Stimulated activated CD4-positive, alpha-beta T cell treated with anti-CD3 and anti-CD28 coated beads, Interleukin-12 subunit alpha, Interleukin-12 subunit beta, amount 100 ng/mL, for 24 hours (primary cell): ENCODE measurements around the gene TNS4.

Experiments
- DNase-seq, 2 experiments: peaks; one replicate each; pipeline ENCODE4 v3.0.0-alpha.2; 2020; ENCODE audit warnings: low read depth in 2 of 2

The TNS4 gene

DNA sequence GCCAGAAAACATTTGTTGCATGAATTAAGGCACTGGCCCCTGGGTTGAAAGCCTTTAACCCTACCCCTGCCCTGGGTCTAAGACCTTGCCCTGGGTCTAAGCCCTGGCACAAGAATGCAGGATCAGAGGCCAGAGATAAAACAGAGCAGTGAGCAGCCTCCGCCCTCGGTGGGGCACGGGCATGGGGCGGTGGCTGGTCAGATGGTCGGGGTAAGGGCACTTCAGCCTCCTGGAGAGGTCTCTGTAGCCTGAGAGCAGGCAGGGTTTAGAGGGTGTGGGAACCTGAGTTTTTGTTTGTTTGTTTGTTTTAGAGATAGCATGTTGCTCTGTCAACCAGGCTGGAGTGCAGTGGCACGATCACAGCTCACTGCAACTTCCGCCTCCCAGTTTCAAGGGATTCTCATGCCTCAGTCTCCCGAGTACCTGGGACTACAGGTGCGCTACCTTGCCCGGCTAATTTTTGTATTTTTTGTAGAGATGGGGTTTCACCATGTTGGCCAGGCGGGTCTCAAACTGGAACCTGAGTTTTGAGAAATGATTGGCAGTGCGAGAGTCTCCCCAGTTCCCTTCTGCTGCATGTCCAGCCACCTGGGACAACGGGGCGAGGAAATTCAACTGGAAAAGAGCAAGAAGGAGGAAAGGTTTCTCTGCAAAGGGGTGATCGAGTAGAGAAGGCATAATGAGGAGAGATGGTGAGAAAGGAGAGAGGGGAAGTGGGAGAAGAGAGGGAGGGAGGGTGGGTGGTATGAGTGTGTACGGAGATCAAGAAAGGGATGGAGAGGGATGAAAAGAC lies 27.7 kb downstream of the TNS4 start:
- no peak for DNase-seq

- no peak for DNase-seq
Measured at GRCh38 chr17:40472733-40473452, 28.5 kb downstream of the TNS4 start.

DNA sequence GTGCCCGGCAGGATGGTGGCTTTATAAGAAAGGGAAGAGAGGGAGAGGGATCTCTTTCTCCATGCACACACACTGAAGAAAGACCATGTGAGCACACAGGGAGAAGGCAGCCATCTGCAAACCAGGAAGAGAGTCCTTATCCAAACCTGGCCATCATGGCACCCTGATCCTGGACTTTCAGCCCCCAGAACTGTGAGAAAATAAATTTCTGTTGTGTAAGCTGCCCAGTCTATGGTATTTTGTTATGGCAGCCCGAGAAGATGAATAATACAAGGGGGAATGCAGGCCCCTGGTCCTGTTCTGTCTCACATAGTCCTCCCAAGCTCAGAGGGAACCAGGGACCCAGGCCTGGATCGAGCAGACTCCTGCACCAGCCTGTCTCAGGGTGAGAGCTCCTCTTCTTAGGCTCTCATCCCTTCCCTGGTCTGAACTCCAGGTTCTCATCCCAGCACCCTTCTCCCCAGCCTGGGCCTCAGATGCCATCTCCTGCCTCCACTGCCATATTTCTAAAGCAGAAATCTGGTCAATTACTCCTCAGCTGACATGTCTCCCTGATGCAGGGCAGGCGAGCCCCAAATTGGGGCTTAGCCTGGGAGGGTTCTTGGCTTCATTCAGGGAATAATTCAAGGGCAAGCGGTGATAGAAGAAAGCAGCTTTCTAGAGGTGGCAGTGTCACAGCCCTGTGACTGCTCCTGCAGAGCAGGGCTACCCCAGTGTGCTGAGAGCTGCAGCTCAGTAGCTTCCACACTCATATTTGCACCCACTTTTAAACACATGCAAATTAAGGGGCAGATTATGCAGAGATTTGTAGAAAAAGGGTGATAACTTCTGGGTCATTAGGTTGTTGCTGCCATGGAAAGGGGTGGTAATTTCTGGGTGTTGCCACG lies 29.3 kb downstream of the TNS4 start:
- DNase-seq, result no peak

GRCh38 chr17:40470932-40471828 lies 30.2 kb downstream of the TNS4 start:
- no peak for DNase-seq

DNA sequence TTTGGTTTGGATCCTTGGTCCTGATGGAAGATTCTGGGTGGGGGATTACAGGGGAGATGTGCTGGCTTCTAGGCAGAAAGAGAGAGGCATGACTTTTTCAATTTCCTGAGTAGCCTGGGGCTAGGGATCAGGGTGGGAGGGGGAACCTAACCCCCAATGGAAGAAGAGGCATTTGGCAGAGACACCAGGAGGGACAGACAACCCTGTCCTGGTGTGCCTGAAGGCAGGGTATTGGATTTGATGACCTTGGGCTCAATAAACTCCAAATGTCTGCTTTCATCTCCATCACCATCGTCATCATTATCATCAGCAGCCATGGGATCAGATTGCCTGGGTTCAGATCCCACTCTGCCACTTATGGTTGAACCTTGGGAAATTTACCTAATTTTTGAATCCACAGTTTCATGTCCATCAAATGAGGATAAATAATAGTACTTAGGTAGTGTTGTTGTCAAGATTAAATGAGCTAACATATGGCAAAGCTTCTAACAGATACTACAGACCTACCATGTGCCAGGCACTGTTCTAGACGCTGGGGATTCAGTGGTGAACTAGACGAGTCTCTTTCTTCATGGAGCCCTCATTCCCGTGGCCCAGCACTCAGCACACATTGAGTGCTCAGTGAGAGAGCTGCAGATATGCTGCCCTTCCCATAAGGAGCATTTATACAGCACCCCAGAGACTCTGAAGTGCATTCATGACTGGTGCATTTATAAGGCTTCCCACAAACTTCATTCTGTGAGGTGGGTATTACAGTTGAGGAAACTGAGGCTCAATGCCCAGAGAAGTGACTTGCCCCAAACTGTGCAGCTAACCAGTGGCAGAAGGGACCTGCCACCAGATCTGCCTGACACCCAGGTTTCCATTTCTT lies 31.4 kb downstream of the TNS4 start:
- no peak for DNase-seq

GRCh38 chr17:40468560-40468959 lies 32.9 kb downstream of the TNS4 start:
- no peak for DNase-seq

- no peak for DNase-seq
Measured at GRCh38 chr17:40467281-40467867, 34.0 kb downstream of the TNS4 start.

GRCh38 chr17:40466298-40466971 lies 35.0 kb downstream of the TNS4 start:
- DNase-seq, result no peak

GRCh38 chr17:40464392-40464855 lies 37.0 kb downstream of the TNS4 start:
- no peak for DNase-seq

- DNase-seq, result no peak
Measured at GRCh38 chr17:40463122-40463550, 38.3 kb downstream of the TNS4 start.

DNA sequence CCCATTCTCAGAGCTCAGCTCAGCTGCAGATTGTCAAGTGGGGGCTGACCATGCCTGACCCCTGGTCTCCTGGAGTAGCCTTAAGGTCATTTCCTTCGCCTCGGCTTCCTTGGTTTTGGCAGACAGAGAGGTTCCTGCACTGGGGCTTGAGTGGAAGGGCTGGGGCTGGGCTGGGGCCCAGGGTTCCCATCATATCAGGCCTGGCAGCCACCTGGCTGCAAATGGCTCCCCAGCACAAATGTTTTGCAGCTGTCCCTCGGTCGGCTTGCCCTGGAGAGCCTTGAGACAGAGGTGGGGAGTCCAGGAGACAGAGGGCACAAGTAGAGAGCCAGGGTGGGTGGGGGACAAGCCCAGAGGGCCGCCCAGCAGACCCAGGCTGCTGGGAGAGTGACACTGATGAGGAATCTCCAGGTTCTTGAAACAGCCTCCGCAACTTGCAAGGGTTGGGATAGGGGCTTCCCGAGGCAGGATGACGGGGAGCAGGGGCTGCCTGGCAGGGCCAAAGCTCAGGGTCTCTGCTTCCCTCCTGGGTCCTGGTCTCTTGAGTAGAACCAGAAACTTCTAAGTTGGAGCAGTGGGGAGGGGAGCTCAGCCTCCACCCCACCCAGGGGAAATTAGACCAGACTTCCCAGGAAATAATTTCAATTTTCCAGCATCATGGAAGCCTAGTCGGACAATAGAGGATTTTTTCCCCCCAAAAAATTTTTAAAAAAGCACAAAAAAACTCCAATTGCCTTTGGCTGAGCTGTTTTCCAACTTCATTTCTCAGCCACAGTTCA lies 38.9 kb downstream of the TNS4 start:
- no peak for DNase-seq

DNA sequence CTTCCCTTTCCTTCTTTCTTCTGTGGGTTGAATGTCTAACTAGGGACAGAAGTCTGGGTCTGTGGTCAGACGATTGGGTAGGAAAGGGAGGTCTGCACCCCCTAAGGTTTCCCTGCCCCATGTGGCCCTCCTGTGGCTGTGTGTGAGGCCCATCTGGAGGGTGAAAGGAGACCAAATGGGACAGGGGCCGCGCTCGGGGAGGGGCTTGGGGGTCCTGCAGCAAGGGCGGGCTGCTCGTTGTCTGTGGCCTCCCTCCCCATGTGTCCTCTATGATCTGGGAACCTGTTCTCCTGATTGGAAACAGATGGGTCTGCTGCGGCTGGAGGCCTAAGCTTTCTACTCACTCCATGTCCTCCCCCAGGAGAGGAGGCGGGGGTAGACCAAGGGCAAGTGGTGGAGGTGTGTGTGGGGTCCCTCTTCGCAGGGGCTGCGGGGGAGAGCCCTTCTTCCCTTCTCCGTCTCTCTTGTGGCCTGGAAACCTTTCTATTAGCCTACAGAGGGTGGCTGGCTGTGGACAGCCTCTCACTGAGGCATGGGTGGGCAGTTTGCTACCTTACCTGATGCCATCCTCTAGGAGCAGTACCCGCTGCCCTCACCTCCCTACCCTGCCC lies 39.6 kb downstream of the TNS4 start:
- no peak for DNase-seq

GRCh38 chr17:40460968-40461731 lies 40.3 kb downstream of the TNS4 start:
- DNase-seq, result no peak

- no peak for DNase-seq
Measured at GRCh38 chr17:40460604-40460967, 40.8 kb downstream of the TNS4 start.

DNA sequence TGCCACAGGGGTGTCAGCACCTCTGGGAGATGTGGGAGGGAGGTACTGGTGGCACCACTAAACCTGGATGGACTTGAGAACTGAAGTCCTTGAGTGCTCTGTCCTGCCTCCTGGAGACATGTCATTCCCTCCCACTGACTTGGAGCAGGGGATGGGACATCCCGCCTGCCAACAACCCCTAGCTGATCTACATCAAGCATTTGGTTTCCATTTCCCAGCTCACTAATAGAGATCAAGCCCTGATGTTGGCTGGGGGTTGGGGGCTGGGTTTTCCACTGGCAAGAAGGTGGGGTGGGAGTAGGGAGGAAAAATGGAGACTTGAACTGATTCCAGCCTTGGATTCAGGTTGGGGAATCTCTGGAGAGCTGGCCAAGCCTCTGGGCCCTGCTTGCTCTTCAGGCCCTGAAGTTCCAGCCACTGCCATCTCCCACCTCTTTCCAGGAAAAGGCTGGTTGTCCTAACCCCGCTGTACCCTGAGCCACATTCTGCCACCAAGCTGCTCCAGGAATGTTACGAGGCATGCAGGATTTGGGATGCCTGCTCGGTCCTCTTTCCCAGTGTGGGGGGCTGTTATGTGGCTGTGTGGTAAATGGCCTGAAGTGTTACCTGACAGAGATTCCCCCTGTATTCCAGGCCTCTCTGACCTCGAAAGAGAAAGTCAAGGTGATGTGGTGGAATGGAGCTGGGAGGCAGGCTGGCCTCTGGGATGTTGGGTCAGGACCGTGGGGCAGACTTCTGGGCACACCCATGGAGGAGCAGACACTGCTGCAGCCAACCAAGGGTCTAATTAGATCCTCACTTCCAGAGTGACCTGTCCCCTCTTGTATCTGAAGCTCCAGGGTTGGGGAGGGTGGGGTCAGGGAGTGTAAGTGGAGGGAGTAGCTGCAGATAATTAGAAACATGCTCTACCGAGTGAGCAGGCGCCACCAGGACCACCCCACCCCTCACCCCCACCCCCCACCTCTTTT lies 41.5 kb downstream of the TNS4 start:
- DNase-seq, result no peak
